ENCODE data around the gene SLMAP.

SLMAP gene

GRCh38 chr3:57730682-57731081 lies 25.4 kb upstream of the SLMAP start:
- Histone ChIP-seq H3K4me3 (ENCODE audit: insufficient read depth, low read depth, low read length) (no peak overlapping the region), H3K4me1 (ENCODE audit: control insufficient read depth, insufficient read depth, low read length) (no peaks in the 10 kb centered on the region), H3K36me3 (ENCODE audit: control insufficient read depth, insufficient read depth, low read length) (no peaks in the 10 kb centered on the region), H3K27ac (ENCODE audit: insufficient read depth, low read depth, low read length, poor library complexity, severe bottlenecking) (no peak overlapping the region), H3K27me3 (ENCODE audit: control insufficient read depth, insufficient read depth, low read length, poor library complexity, severe bottlenecking) (no peaks in the 10 kb centered on the region), H3K9me3 (ENCODE audit: control insufficient read depth, low read length) (no peaks in the 10 kb centered on the region)
- 93 to 100% methylated on average over 2 of the region's 3 CpGs for WGBS, 2 experiments

- Histone ChIP-seq H3K36me3 (ENCODE audit: control insufficient read depth, insufficient read depth, low read length) (no peaks in the 10 kb centered on the region), H3K4me3 (ENCODE audit: insufficient read depth, low read depth, low read length) (no peak overlapping the region), H3K27ac (ENCODE audit: insufficient read depth, low read depth, low read length, poor library complexity, severe bottlenecking) (no peak overlapping the region), H3K27me3 (ENCODE audit: control insufficient read depth, insufficient read depth, low read length, poor library complexity, severe bottlenecking) (no peaks in the 10 kb centered on the region), H3K4me1 (ENCODE audit: control insufficient read depth, insufficient read depth, low read length) (no peaks in the 10 kb centered on the region), H3K9me3 (ENCODE audit: control insufficient read depth, low read length) (no peaks in the 10 kb centered on the region)
- 94 to 100% methylated on average over 1 of the region's 1 CpG for WGBS, 2 experiments
Measured at GRCh38 chr3:57731311-57731710, 24.8 kb upstream of the SLMAP start.

GRCh38 chr3:57733790-57734189 lies 22.3 kb upstream of the SLMAP start:
- WGBS, 2 experiments: 87 to 89% methylated on average over 2 of the region's 2 CpGs
- Histone ChIP-seq H3K27ac (ENCODE audit: insufficient read depth, low read depth, low read length, poor library complexity, severe bottlenecking) (no peak overlapping the region), H3K27me3 (ENCODE audit: control insufficient read depth, insufficient read depth, low read length, poor library complexity, severe bottlenecking) (no peaks in the 10 kb centered on the region), H3K4me1 (ENCODE audit: control insufficient read depth, insufficient read depth, low read length) (no peaks in the 10 kb centered on the region), H3K4me3 (ENCODE audit: insufficient read depth, low read depth, low read length) (no peak overlapping the region), H3K9me3 (ENCODE audit: control insufficient read depth, low read length) (no peaks in the 10 kb centered on the region), H3K36me3 (ENCODE audit: control insufficient read depth, insufficient read depth, low read length) (no peaks in the 10 kb centered on the region)

- Histone ChIP-seq H3K27ac (ENCODE audit: insufficient read depth, low read depth, low read length, poor library complexity, severe bottlenecking) (no peak overlapping the region), H3K4me3 (ENCODE audit: insufficient read depth, low read depth, low read length) (no peak overlapping the region), H3K27me3 (ENCODE audit: control insufficient read depth, insufficient read depth, low read length, poor library complexity, severe bottlenecking) (no peaks in the 10 kb centered on the region), H3K36me3 (ENCODE audit: control insufficient read depth, insufficient read depth, low read length) (no peaks in the 10 kb centered on the region), H3K9me3 (ENCODE audit: control insufficient read depth, low read length) (no peaks in the 10 kb centered on the region), H3K4me1 (ENCODE audit: control insufficient read depth, insufficient read depth, low read length) (no peaks in the 10 kb centered on the region)
- WGBS, 2 experiments: 67 to 87% methylated on average over 1 of the region's 2 CpGs
Measured at GRCh38 chr3:57735405-57735804, 20.7 kb upstream of the SLMAP start.

- no peak overlapping the region for H3K27ac ChIP-seq (ENCODE audit: insufficient read depth, low read depth, low read length, poor library complexity, severe bottlenecking)
- no peaks in the 10 kb centered on the region for H3K9me3 ChIP-seq (ENCODE audit: control insufficient read depth, low read length)
- no peaks in the 10 kb centered on the region for H3K27me3 ChIP-seq (ENCODE audit: control insufficient read depth, insufficient read depth, low read length, poor library complexity, severe bottlenecking)
- H3K4me3 ChIP-seq (ENCODE audit: insufficient read depth, low read depth, low read length): no peak overlapping the region
- no peaks in the 10 kb centered on the region for H3K36me3 ChIP-seq (ENCODE audit: control insufficient read depth, insufficient read depth, low read length)
- 91 to 95% methylated on average over 6 to 7 of the region's 7 CpGs for WGBS, 2 experiments
- no peaks in the 10 kb centered on the region for H3K4me1 ChIP-seq (ENCODE audit: control insufficient read depth, insufficient read depth, low read length)
Measured at GRCh38 chr3:57737840-57738239, 18.3 kb upstream of the SLMAP start.

- Histone ChIP-seq H3K9me3 (ENCODE audit: control insufficient read depth, low read length) (no peaks in the 10 kb centered on the region), H3K36me3 (ENCODE audit: control insufficient read depth, insufficient read depth, low read length) (no peaks in the 10 kb centered on the region)
- 89 to 93% methylated on average over 5 of the region's 5 CpGs for WGBS, 2 experiments
Measured at GRCh38 chr3:57738391-57738790, 17.7 kb upstream of the SLMAP start.

GRCh38 chr3:57740027-57740426 lies 16.1 kb upstream of the SLMAP start:
- Histone ChIP-seq H3K36me3 (ENCODE audit: control insufficient read depth, insufficient read depth, low read length) (no peaks in the 10 kb centered on the region), H3K4me1 (ENCODE audit: control insufficient read depth, insufficient read depth, low read length) (no peaks in the 10 kb centered on the region), H3K27ac (ENCODE audit: insufficient read depth, low read depth, low read length, poor library complexity, severe bottlenecking) (no peak overlapping the region), H3K9me3 (ENCODE audit: control insufficient read depth, low read length) (no peaks in the 10 kb centered on the region), H3K4me3 (ENCODE audit: insufficient read depth, low read depth, low read length) (no peak overlapping the region), H3K27me3 (ENCODE audit: control insufficient read depth, insufficient read depth, low read length, poor library complexity, severe bottlenecking) (no peaks in the 10 kb centered on the region)
- WGBS, 2 experiments: 87 to 100% methylated on average over 2 to 5 of the region's 5 CpGs

More at GRCh38 chr3:57738391-57738790, 17.7 kb upstream of the SLMAP start:
- Histone ChIP-seq H3K4me3 (ENCODE audit: insufficient read depth, low read depth, low read length) (no peak overlapping the region), H3K27ac (ENCODE audit: insufficient read depth, low read depth, low read length, poor library complexity, severe bottlenecking) (no peak overlapping the region), H3K4me1 (ENCODE audit: control insufficient read depth, insufficient read depth, low read length) (no peaks in the 10 kb centered on the region), H3K27me3 (ENCODE audit: control insufficient read depth, insufficient read depth, low read length, poor library complexity, severe bottlenecking) (no peaks in the 10 kb centered on the region)

GRCh38 chr3:57743496-57743895 lies 12.6 kb upstream of the SLMAP start:
- no peaks in the 10 kb centered on the region for H3K9me3 ChIP-seq (ENCODE audit: control insufficient read depth, low read length)
- no peaks in the 10 kb centered on the region for H3K4me1 ChIP-seq (ENCODE audit: control insufficient read depth, insufficient read depth, low read length)
- WGBS, 2 experiments: 85% methylated on average over 1 of the region's 1 CpG
- H3K27me3 ChIP-seq (ENCODE audit: control insufficient read depth, insufficient read depth, low read length, poor library complexity, severe bottlenecking): no peaks in the 10 kb centered on the region
- no peaks in the 10 kb centered on the region for H3K36me3 ChIP-seq (ENCODE audit: control insufficient read depth, insufficient read depth, low read length)
- no peak overlapping the region for H3K27ac ChIP-seq (ENCODE audit: insufficient read depth, low read depth, low read length, poor library complexity, severe bottlenecking)
- no peak overlapping the region for H3K4me3 ChIP-seq (ENCODE audit: insufficient read depth, low read depth, low read length)

- no peaks in the 10 kb centered on the region for H3K4me1 ChIP-seq (ENCODE audit: control insufficient read depth, insufficient read depth, low read length)
- no peaks in the 10 kb centered on the region for H3K27me3 ChIP-seq (ENCODE audit: control insufficient read depth, insufficient read depth, low read length, poor library complexity, severe bottlenecking)
- no peaks in the 10 kb centered on the region for H3K36me3 ChIP-seq (ENCODE audit: control insufficient read depth, insufficient read depth, low read length)
- H3K9me3 ChIP-seq (ENCODE audit: control insufficient read depth, low read length): no peaks in the 10 kb centered on the region
- no peak overlapping the region for H3K27ac ChIP-seq (ENCODE audit: insufficient read depth, low read depth, low read length, poor library complexity, severe bottlenecking)
- no peak overlapping the region for H3K4me3 ChIP-seq (ENCODE audit: insufficient read depth, low read depth, low read length)
- 97 to 99% methylated on average over 3 of the region's 3 CpGs for WGBS, 2 experiments
Measured at GRCh38 chr3:57745101-57745500, 11.0 kb upstream of the SLMAP start.

GRCh38 chr3:57746156-57747010 lies 9.7 kb upstream of the SLMAP start:
- H3K27me3 ChIP-seq (ENCODE audit: control insufficient read depth, insufficient read depth, low read length, poor library complexity, severe bottlenecking): no peaks in the 10 kb centered on the region
- no peaks in the 10 kb centered on the region for H3K9me3 ChIP-seq (ENCODE audit: control insufficient read depth, low read length)
- WGBS, 2 experiments: 96 to 97% methylated on average over 17 of the region's 17 CpGs
- no peaks in the 10 kb centered on the region for H3K4me1 ChIP-seq (ENCODE audit: control insufficient read depth, insufficient read depth, low read length)
- no peak overlapping the region for H3K27ac ChIP-seq (ENCODE audit: insufficient read depth, low read depth, low read length, poor library complexity, severe bottlenecking)
- H3K4me3 ChIP-seq (ENCODE audit: insufficient read depth, low read depth, low read length): no peak overlapping the region
- H3K36me3 ChIP-seq (ENCODE audit: control insufficient read depth, insufficient read depth, low read length): no peaks in the 10 kb centered on the region
